Adrenal gland (tissue), 12 donors: ENCODE results near the gene CPT1B. TPM values are rescaled to one million over a fixed set of nuclear protein-coding genes. Genes with fewer than 3 reads are reported as not detected.

Experiments used
- DNase-seq, 7 donors: peaks; one replicate each; pipeline ENCODE4 v3.0.0-alpha.2; 2019 to 2020
- H3K27ac ChIP-seq, 5 donors: fragments of 200-600 bp; sonication (generic) in 4 of 5; 1 replicate in 3 of 5; 2 replicates in 2 of 5; pipeline versions ENCODE4 v1.5.1 to v1.8.0; 2016 to 2020; ENCODE audit warnings: mild to moderate bottlenecking in 1 of 5
- H3K27me3 ChIP-seq: fragments of 200-600 bp; 2 replicates; pipeline ENCODE4 v1.8.0; 2021
- H3K36me3 ChIP-seq, 2 donors: fragments of 200-600 bp; replicated peaks in 1 of 2; 1 replicate in 1 of 2; 2 replicates in 1 of 2; pipeline versions ENCODE4 v1.5.1 to v1.8.0; 2018 to 2022
- H3K4me1 ChIP-seq, 2 donors: fragments of 200-600 bp; replicated peaks in 1 of 2; 1 replicate in 1 of 2; 2 replicates in 1 of 2; pipeline versions ENCODE4 v1.5.1 to v1.8.0; 2018 to 2021
- H3K4me3 ChIP-seq, 4 donors: fragments of 200-600 bp; sonication (generic) in 3 of 4; one replicate each; pipeline ENCODE4 v1.5.1; 2016 to 2018
- H3K9me3 ChIP-seq, 3 donors: fragments of 200-600 bp; sonication (generic) in 1 of 3; replicated peaks in 1 of 3; 1 replicate in 2 of 3; 2 replicates in 1 of 3; pipeline versions ENCODE4 v1.5.1 to v1.8.0; 2016 to 2021
- CTCF ChIP-seq, 6 experiments: fragments of 450-650 bp in 4 of 6; fragments of 200-600 bp in 2 of 6; sonication (generic) in 1 of 6; IDR thresholded peaks; 1 replicate in 5 of 6; 2 replicates in 1 of 6; pipeline versions ENCODE4 v1.5.1 to v1.8.0; 2016 to 2021; ENCODE audit warnings: antibody characterized with exemption in 6 of 6, mild to moderate bottlenecking in 2 of 6, moderate library complexity in 1 of 6
- POLR2A ChIP-seq, 2 donors: fragments of 450-650 bp; IDR thresholded peaks; one replicate each; pipeline ENCODE4 v1.6.1; 2017; ENCODE audit warnings: antibody characterized with exemption in 2 of 2, mild to moderate bottlenecking in 2 of 2, moderate library complexity in 1 of 2
- WGBS, 4 donors: extraction: QIAGEN DNeasy Blood & Tissue Kit in 2 of 4; methylation state at CpG; one replicate each; pipeline versions ENCODE4 v1.1.5 to v1.1.7; 2013 to 2017; 5-methylcytosine and 5-hydroxymethylcytosine counted together
- intact Hi-C, 2 donors: fragments of 100-400 bp; cut with DNase I; formaldehyde crosslinking; loops; one replicate each; pipeline versions ENCODE4 v1.14.1 to v1.15.0; 2022 to 2023
- polyA plus RNA-seq, 3 donors: library from polyadenylated mRNA; stranded (reverse); fragments of 200-250 nt in 2 of 3; fragments of 350-450 nt in 1 of 3; fragmentation: Illumina TruSeq in 1 of 3; extraction: RNeasy Lipid Tissue Mini Kit (QIAGEN cat#74804) in 1 of 3; gene quantifications; one replicate each; pipeline ENCODE4 v1.2.3, GENCODE V29; 2013 to 2014
- total RNA-seq, 9 donors: library from RNA; depleted of rRNA in 4 of 9; stranded (reverse); fragments of >200 nt in 4 of 9; fragments of 120-200 nt in 1 of 9; fragmentation: NEBNext Ultra II Directional in 1 of 9; extraction: Animal tissue kit (Norgen Biotek cat#: 25700) in 1 of 9; gene quantifications; one replicate each; pipeline versions ENCODE4 v1.1.0 to v1.2.4, GENCODE V29; 2013 to 2023
- donor health status: healthy with polysubstance abuse.
- donor health status: Bipolar disorder and iron deficiency.
- donor health status: DM: yes; HTN: yes; CAD: no.
- donor health status: DM: no; HTN: no; CAD: no.
- donor health status: DM: no; HTN: no; CAD: no.
- donor health status: DM: yes; HTN: yes; CAD: no.

The CPT1B gene
- total and polyA plus RNA-seq, 12 donors = 6.2 to 76.1 (median 16.5) TPM

GRCh38 chr22:50597097-50597496 lies 18.9 kb upstream of the CPT1B start:
- H3K36me3 ChIP-seq = no peaks in the 10 kb centered on the region
- WGBS, 4 donors = 74 to 96% (median 92%) methylated on average over 5 of the region's 5 CpGs
- intact Hi-C loops = no loop called here
- TF ChIP-seq POLR2A (IDR thresholded peaks at IDR 0.05) (no peak), CTCF (IDR thresholded peaks at IDR 0.05) (no peak)
- no peak for DNase-seq
- H3K4me1 ChIP-seq = peaks cover 0 to 5% of the 10 kb centered on the region in 2 donors
- H3K27me3 ChIP-seq = no peaks in the 10 kb centered on the region
- H3K9me3 ChIP-seq = no peaks in the 10 kb centered on the region
- no peak overlapping the region for H3K27ac ChIP-seq
- no peak overlapping the region for H3K4me3 ChIP-seq

GRCh38 chr22:50595189-50595588 lies 17.0 kb upstream of the CPT1B start:
- H3K27ac ChIP-seq = no peak overlapping the region
- no peak overlapping the region for H3K4me3 ChIP-seq
- DNase-seq = no peak
- intact Hi-C loops = no loop called here
- no peaks in the 10 kb centered on the region for H3K27me3 ChIP-seq
- H3K36me3 ChIP-seq = no peaks in the 10 kb centered on the region
- peaks cover 0 to 4% of the 10 kb centered on the region in 2 donors for H3K4me1 ChIP-seq
- 87 to 93% (median 89%) methylated on average over 3 of the region's 3 CpGs for WGBS, 4 donors
- no peak for TF ChIP-seq CTCF (IDR thresholded peaks at IDR 0.05)
- no peak for TF ChIP-seq POLR2A (IDR thresholded peaks at IDR 0.05)
- H3K9me3 ChIP-seq = no peaks in the 10 kb centered on the region

GRCh38 chr22:50587407-50587806 lies 9.2 kb upstream of the CPT1B start:
- Histone ChIP-seq H3K36me3 (no peaks in the 10 kb centered on the region), H3K4me3 (no peak overlapping the region), H3K4me1 (peaks cover 6 to 7% of the 10 kb centered on the region in 2 donors), H3K27ac (no peak overlapping the region), H3K9me3 (no peaks in the 10 kb centered on the region), H3K27me3 (no peaks in the 10 kb centered on the region)
- WGBS, 4 donors = 94 to 100% (median 97%) methylated on average over 5 of the region's 5 CpGs
- intact Hi-C loops = no loop called here
- DNase-seq = no peak
- no peak for TF ChIP-seq POLR2A (IDR thresholded peaks at IDR 0.05)
- TF ChIP-seq CTCF (IDR thresholded peaks at IDR 0.05) = no peak

- 75 to 96% (median 87%) methylated on average over 3 to 5 of the region's 5 CpGs for WGBS, 4 donors
- DNase-seq = no peak
- Histone ChIP-seq H3K4me3 (no peak overlapping the region), H3K4me1 (peaks cover 10 to 13% of the 10 kb centered on the region in 2 donors), H3K27me3 (no peaks in the 10 kb centered on the region), H3K9me3 (no peaks in the 10 kb centered on the region), H3K27ac (no peak overlapping the region), H3K36me3 (no peaks in the 10 kb centered on the region)
- intact Hi-C loops = no loop called here
- TF ChIP-seq CTCF (IDR thresholded peaks at IDR 0.05) = no peak
- no peak for TF ChIP-seq POLR2A (IDR thresholded peaks at IDR 0.05)
Measured at GRCh38 chr22:50586416-50586815, 8.2 kb upstream of the CPT1B start.
